GM12878 (cell line): Measurements from ENCODE around the gene NFAT5. TPM values are rescaled to one million over a fixed set of nuclear protein-coding genes. Genes with fewer than 3 reads are reported as not detected.
A peak's percentile ranks its signal among the peaks of the same experiment; 100 is the strongest.

Source experiments
- BCL11A ChIP-seq: IDR thresholded peaks from 2 replicates; pipeline ENCODE4 v1.6.1; 2011; ENCODE audit warnings: low read depth, low read length
- BHLHE40 ChIP-seq, 2 experiments: fragments of 450-650 bp in 1 of 2; IDR thresholded peaks; 2 replicates each; pipeline ENCODE4 v1.6.1; 2011 to 2017; ENCODE audit warnings: low read depth in 2 of 2, borderline replicate concordance in 1 of 2, improper control_type of control experiment in 1 of 2, low read length in 1 of 2, mild to moderate bottlenecking in 1 of 2
- CBX5 ChIP-seq: sonication (generic); IDR thresholded peaks from 2 replicates; pipeline ENCODE4 v1.6.1; 2016; ENCODE audit warnings: low read depth, moderate library complexity, mild to moderate bottlenecking, inconsistent platforms
- CEBPZ ChIP-seq: fragments of 150-350 bp; IDR thresholded peaks from 2 replicates; pipeline ENCODE4 v1.6.1; 2016; ENCODE audit warnings: low read depth, low read length
- CTCF ChIP-seq, 3 experiments: IDR thresholded peaks in 2 of 3; conservative IDR thresholded peaks in 1 of 3; 2 replicates each; pipeline ENCODE4 v1.5.1; 2011; ENCODE audit warnings: low read depth in 3 of 3, low read length in 3 of 3, mild to moderate bottlenecking in 3 of 3, control low read depth in 2 of 3, moderate library complexity in 2 of 3, inconsistent platforms in 1 of 3, mixed read lengths in 1 of 3; ENCODE audit not compliant: control insufficient read depth in 2 of 3, insufficient read depth in 1 of 3; ENCODE audit errors: extremely low read depth in 1 of 3
- EED ChIP-seq: sonication (generic); IDR thresholded peaks from 2 replicates; pipeline ENCODE4 v1.6.1; 2016; ENCODE audit warnings: antibody characterized with exemption, low read depth
- EP300 ChIP-seq, 2 experiments: fragments of 150-350 bp in 1 of 2; IDR thresholded peaks; 2 replicates each; pipeline ENCODE4 v1.6.1; 2011 to 2012; ENCODE audit warnings: low read depth in 2 of 2, low read length in 2 of 2, borderline replicate concordance in 1 of 2, improper control_type of control experiment in 1 of 2, inconsistent platforms in 1 of 2; ENCODE audit not compliant: control insufficient read depth in 1 of 2
- EZH2 ChIP-seq: IDR thresholded peaks from 2 replicates; pipeline ENCODE4 v1.6.1; 2012; ENCODE audit warnings: low read depth, mild to moderate bottlenecking, control low read depth, inconsistent platforms, low read length, borderline replicate concordance; ENCODE audit not compliant: control insufficient read depth
- GATAD2B ChIP-seq: fragments of 450-650 bp; conservative IDR thresholded peaks from 2 replicates; pipeline ENCODE4 v1.6.1; 2017; ENCODE audit warnings: low read depth, mild to moderate bottlenecking, moderate library complexity
- IKZF1 ChIP-seq: fragments of 450-650 bp; conservative IDR thresholded peaks from 2 replicates; pipeline ENCODE4 v1.6.1; 2017; ENCODE audit warnings: antibody characterized with exemption, mild to moderate bottlenecking
- KDM1A ChIP-seq: fragments of 200-600 bp; sonication (generic); IDR thresholded peaks from 2 replicates; pipeline ENCODE4 v1.6.1; 2016; ENCODE audit warnings: borderline replicate concordance
- PBX3 ChIP-seq: IDR thresholded peaks from 2 replicates; pipeline ENCODE4 v1.6.1; 2011; ENCODE audit warnings: mild to moderate bottlenecking, low read depth, low read length, moderate library complexity; ENCODE audit not compliant: insufficient replicate concordance
- PML ChIP-seq: IDR thresholded peaks from 2 replicates; pipeline ENCODE4 v1.6.1; 2012; ENCODE audit warnings: low read length, inconsistent platforms
- POLR2AphosphoS2 ChIP-seq: IDR thresholded peaks from 2 replicates; pipeline ENCODE4 v1.6.1; 2011; ENCODE audit warnings: low read depth, mild to moderate bottlenecking, low read length, improper control_type of control experiment, moderate library complexity
- SPI1 ChIP-seq: IDR thresholded peaks from 2 replicates; pipeline ENCODE4 v1.6.1; 2011; ENCODE audit warnings: low read depth, mild to moderate bottlenecking, low read length, moderate library complexity, borderline replicate concordance; ENCODE audit not compliant: insufficient read depth
- SREBF1 ChIP-seq: IDR thresholded peaks from 2 replicates; pipeline ENCODE4 v1.6.1; 2012; ENCODE audit warnings: mild to moderate bottlenecking, low read length
- STAT1 ChIP-seq: fragments of 450-650 bp; conservative IDR thresholded peaks from 2 replicates; pipeline ENCODE4 v1.6.1; 2014; ENCODE audit warnings: antibody characterized with exemption, mild to moderate bottlenecking
- TCF3 ChIP-seq: IDR thresholded peaks from 2 replicates; pipeline ENCODE4 v1.6.1; 2012; ENCODE audit warnings: low read depth, mild to moderate bottlenecking, low read length, borderline replicate concordance; ENCODE audit not compliant: insufficient read depth
- ZNF384 ChIP-seq: IDR thresholded peaks from 2 replicates; pipeline ENCODE4 v1.6.1; 2012; ENCODE audit warnings: low read depth, mild to moderate bottlenecking, low read length, improper control_type of control experiment, borderline replicate concordance
- polyA plus RNA-seq, 11 experiments: library from polyadenylated mRNA; depleted of rRNA in 4 of 11; unstranded in 6 of 11; stranded (reverse) in 5 of 11; fragments of >200 nt; fragmentation: Nextera tagmentation in 4 of 11; fragmentation: Illumina TruSeq in 1 of 11; extraction: Ambion mirVana in 4 of 11; extraction: Trizol in 1 of 11; gene quantifications; 1 replicate in 1 of 11; 2 replicates in 10 of 11; pipeline versions ENCODE4 v1.2.1 to v1.2.3, GENCODE V29; 2011 to 2016; ENCODE audit warnings: inconsistent platforms in 2 of 11, missing spikeins in 2 of 11, low read depth in 1 of 11
- total RNA-seq, 4 experiments: library from RNA; depleted of rRNA in 3 of 4; stranded (reverse); fragments of >200 nt in 3 of 4; fragmentation: Illumina TruSeq in 1 of 4; extraction: Trizol in 1 of 4; gene quantifications; 2 replicates each; pipeline versions ENCODE4 v1.2.1 to v1.2.3, GENCODE V29; 2013 to 2021

The NFAT5 gene
- total and polyA plus RNA-seq, 10 of the 15 experiments (the other 5 are each of a cell fraction or from before 2014, with no cell fraction given), result 0.58 to 31.5 (median 12.7) TPM

GRCh38 chr16:69726313-69727060, 160.7 kb downstream of the NFAT5 start, which contains the start of gene NQO1 (continued):
- TF ChIP-seq EP300 (IDR thresholded peaks at IDR 0.05; ENCODE audit: borderline replicate concordance in 1 of 2, control insufficient read depth in 1 of 2, low read depth in 2 of 2, low read length in 2 of 2), result no peak
- no peak for TF ChIP-seq PML
- TF ChIP-seq KDM1A, result no peak
- TF ChIP-seq PBX3, result no peak
- no peak for TF ChIP-seq EZH2
- TF ChIP-seq POLR2AphosphoS2, result no peak
- TF ChIP-seq BHLHE40 (IDR thresholded peaks at IDR 0.05; ENCODE audit: borderline replicate concordance in 1 of 2, low read depth in 2 of 2, low read length in 1 of 2), result peak; percentile 37 to 78; a peak in 3 of 4 replicates
- no peak for TF ChIP-seq ZNF384
- 0 out of 2 replicates have a peak, but pooled peaks have one; percentile 19 for TF ChIP-seq EED
- peak; percentile 39; the same call in 1 of the 2 replicates for TF ChIP-seq IKZF1
- TF ChIP-seq STAT1, result peak; percentile 41; the same call in 1 of the 2 replicates
- no peak for TF ChIP-seq SREBF1
- TF ChIP-seq GATAD2B, result no peak; the same call in 1 of the 2 replicates
- TF ChIP-seq BCL11A, result no peak
- TF ChIP-seq CTCF (IDR thresholded peaks at IDR 0.05 in 2 of 3, conservative IDR thresholded peaks at IDR 0.05 in 1 of 3; ENCODE audit: control insufficient read depth in 2 of 3, extremely low read depth in 1 of 3, insufficient read depth in 1 of 3, low read depth in 3 of 3, low read length in 3 of 3), result no peak
- TF ChIP-seq CEBPZ, result no peak
- 0 out of 2 replicates have a peak, but pooled peaks have one; percentile 19 for TF ChIP-seq TCF3
- TF ChIP-seq SPI1, result no peak
- TF ChIP-seq CBX5, result no peak
